ENCODE measurements around the gene PIAS1.
"Not testable (repeated sequence)": the region's sequence is repeated elsewhere in the genome, so short reads cannot be mapped to it uniquely, and the experiment has no call there.

PIAS1 gene

GRCh38 chr15:68157074-68157473 is 103.0 kb downstream of the PIAS1 start:
- no peak overlapping the region for H3K4me3 ChIP-seq (replicated peaks in 1 of 2; ENCODE audit: low read depth in 2 of 2, low read length in 2 of 2)
- no peak for TF ChIP-seq CTCF (IDR thresholded peaks at IDR 0.05; ENCODE audit: low read depth, low read length)
- DNase-seq (ENCODE audit: low read depth in 2 of 2): no peak

- no peak overlapping the region for H3K4me3 ChIP-seq (replicated peaks in 1 of 2; ENCODE audit: low read depth in 2 of 2, low read length in 2 of 2)
- no peak for DNase-seq (ENCODE audit: low read depth in 2 of 2)
- no peak for TF ChIP-seq CTCF (IDR thresholded peaks at IDR 0.05; ENCODE audit: low read depth, low read length)
Observed at GRCh38 chr15:68158046-68158628, 104.0 kb downstream of the PIAS1 start.

- no peak for DNase-seq (ENCODE audit: low read depth in 2 of 2)
- H3K4me3 ChIP-seq (replicated peaks in 1 of 2; ENCODE audit: low read depth in 2 of 2, low read length in 2 of 2): no peak overlapping the region
- TF ChIP-seq CTCF (IDR thresholded peaks at IDR 0.05; ENCODE audit: low read depth, low read length): no peak
Observed at GRCh38 chr15:68163191-68163590, 109.1 kb downstream of the PIAS1 start.

- no peak overlapping the region for H3K4me3 ChIP-seq (replicated peaks in 1 of 2; ENCODE audit: low read depth in 2 of 2, low read length in 2 of 2)
- DNase-seq (ENCODE audit: low read depth in 2 of 2): no peak
- no peak for TF ChIP-seq CTCF (IDR thresholded peaks at IDR 0.05; ENCODE audit: low read depth, low read length)
Observed at GRCh38 chr15:68166847-68167246, 112.7 kb downstream of the PIAS1 start.

- not testable (repeated sequence) for DNase-seq (ENCODE audit: low read depth in 2 of 2); H3K4me3 ChIP-seq (replicated peaks in 1 of 2; ENCODE audit: low read depth in 2 of 2, low read length in 2 of 2)
Observed at GRCh38 chr15:68172037-68172436, 117.9 kb downstream of the PIAS1 start.

GRCh38 chr15:68173119-68173518 is 119.0 kb downstream of the PIAS1 start:
- no peak for DNase-seq (ENCODE audit: low read depth in 2 of 2)
- TF ChIP-seq CTCF (IDR thresholded peaks at IDR 0.05; ENCODE audit: low read depth, low read length): no peak
- H3K4me3 ChIP-seq (replicated peaks in 1 of 2; ENCODE audit: low read depth in 2 of 2, low read length in 2 of 2): no peak overlapping the region

- TF ChIP-seq CTCF (IDR thresholded peaks at IDR 0.05; ENCODE audit: low read depth, low read length): no peak
- no peak overlapping the region for H3K4me3 ChIP-seq (replicated peaks in 1 of 2; ENCODE audit: low read depth in 2 of 2, low read length in 2 of 2)
- DNase-seq (ENCODE audit: low read depth in 2 of 2): no peak
Observed at GRCh38 chr15:68175526-68175925, 121.4 kb downstream of the PIAS1 start.
